GM21390 (cell line): Measurements from ENCODE around the gene GPR157.
A peak's percentile ranks its signal among the peaks of the same experiment; 100 is the strongest.
"Not testable (repeated sequence)": the region's sequence is repeated elsewhere in the genome, so short reads cannot be mapped to it uniquely, and the experiment has no call there.

Source experiments
- ATAC-seq: cut with Tn5 transposase; IDR thresholded peaks from one replicate; pipeline ENCODE4 v1.9.1; 2021; ENCODE audit not compliant: unreplicated experiment

The GPR157 gene, protein sequence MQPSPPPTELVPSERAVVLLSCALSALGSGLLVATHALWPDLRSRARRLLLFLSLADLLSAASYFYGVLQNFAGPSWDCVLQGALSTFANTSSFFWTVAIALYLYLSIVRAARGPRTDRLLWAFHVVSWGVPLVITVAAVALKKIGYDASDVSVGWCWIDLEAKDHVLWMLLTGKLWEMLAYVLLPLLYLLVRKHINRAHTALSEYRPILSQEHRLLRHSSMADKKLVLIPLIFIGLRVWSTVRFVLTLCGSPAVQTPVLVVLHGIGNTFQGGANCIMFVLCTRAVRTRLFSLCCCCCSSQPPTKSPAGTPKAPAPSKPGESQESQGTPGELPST

DNA sequence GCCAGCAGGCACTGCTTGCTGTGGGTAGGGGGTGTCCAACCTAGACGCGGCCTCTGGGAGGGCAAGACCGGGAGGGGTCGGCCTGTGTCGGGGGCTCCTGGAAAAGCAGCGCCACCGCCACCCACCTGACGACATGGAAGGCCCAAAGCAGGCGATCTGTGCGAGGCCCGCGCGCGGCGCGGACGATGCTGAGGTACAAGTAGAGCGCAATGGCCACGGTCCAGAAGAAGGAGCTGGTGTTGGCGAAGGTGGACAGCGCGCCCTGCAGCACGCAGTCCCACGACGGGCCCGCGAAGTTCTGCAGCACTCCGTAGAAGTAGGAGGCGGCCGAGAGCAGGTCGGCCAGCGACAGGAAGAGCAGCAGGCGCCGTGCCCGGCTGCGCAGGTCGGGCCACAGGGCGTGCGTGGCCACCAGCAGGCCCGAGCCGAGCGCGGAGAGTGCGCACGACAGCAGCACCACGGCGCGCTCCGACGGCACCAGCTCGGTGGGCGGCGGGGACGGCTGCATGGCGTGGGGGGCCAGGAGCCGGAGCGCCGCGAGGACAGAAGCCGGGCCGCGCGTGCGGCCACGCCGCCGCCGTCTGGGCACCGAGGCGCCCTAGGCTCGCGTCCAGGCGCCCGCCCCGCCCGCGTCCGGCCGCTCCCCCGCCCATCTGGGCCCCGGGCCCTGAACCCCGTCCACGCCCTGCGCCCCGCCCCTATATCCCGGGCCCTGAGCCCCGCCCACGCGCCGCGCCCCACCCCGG is at the start of gene GPR157:
Gene GPR157 (minus strand): TSS at position 583 of the 746 bp plus-strand sequence. CDS start 75 bp downstream, at position 508.
- peak; percentile 72 for ATAC-seq

DNA sequence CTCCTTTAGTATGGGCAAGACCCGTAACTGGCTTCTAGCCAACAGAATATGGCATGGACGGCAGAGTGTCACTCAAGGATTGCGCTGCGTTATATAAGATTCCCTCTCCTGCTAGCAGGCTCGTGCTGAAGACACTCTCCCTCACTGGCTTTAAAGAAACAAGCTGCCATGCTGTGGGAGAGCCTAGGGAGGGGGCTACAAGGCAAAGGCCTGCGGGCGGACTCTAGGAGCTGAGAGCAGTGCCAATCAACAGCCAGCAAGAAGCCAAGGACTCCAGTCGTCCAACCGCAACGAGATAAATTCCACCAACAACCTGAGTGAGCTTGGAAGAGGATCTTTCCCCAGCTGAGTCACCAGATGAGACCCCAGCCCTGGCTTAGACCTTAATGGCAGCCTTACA is 45.9 kb upstream of the GPR157 start:
- no peak for ATAC-seq

DNA sequence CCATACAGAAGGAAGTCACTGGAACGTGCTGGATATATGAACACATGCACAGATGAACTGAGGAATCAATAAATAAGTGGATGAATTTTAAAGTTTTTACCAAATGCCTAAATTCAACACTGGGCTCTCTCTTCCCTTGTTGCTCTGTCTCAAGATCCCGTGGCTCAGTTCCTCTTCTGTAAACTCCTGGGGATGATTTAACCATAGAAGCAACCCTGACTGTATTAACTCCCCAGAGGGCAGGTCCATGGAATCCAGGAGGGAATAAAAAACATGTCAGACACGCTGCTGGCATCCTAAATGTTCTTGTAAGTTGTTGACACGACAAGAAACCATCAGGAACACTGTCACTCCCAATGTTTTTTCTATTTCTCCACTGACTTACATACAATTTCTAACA is 45.3 kb upstream of the GPR157 start:
- ATAC-seq, result no peak

DNA sequence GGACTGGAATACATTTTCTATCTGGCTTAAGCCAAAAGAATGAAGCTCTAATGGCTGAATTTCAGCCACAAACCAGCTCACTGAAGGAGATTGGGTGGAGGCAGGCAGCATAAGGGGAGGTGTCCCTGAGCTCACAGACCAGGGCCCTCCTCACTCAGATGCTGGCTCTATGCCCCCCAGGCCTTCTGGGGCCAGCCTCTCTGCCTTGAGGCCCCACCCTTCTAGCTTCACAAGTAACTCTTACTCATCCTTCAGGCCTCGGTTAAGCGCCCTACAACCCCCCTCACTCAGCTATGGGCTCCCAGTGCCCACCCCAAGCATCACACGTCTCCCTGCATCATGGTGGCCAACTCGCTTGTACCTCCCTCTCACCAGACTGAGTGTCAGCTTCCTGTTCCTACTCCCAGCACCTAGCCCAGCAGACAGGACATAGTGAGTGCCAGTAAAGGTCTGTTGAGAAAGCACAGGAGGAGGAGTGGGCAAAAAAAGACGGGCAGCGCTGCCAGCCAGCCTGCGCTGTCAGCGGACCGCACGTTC is 40.8 kb upstream of the GPR157 start:
- no peak for ATAC-seq

DNA sequence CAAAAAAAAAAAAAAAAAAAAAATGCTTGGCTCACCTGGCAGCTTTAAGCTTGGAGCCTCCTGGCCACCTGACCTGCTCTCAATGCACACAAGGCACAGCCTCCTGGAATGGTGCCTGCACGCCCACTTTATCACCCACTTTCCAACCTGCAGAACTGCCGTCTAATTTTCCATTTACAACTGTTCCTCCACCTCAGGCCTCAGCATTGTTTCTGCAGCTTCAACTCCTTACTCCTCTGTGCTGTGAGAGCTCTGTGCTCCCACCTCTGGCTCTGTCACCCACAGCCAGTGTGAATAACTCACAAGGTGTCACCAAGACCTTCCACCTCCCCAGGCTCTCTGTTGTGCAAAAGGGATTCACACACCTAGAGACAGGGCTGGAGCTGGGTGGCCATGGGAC is 38.7 kb upstream of the GPR157 start:
- ATAC-seq, result no peak

DNA sequence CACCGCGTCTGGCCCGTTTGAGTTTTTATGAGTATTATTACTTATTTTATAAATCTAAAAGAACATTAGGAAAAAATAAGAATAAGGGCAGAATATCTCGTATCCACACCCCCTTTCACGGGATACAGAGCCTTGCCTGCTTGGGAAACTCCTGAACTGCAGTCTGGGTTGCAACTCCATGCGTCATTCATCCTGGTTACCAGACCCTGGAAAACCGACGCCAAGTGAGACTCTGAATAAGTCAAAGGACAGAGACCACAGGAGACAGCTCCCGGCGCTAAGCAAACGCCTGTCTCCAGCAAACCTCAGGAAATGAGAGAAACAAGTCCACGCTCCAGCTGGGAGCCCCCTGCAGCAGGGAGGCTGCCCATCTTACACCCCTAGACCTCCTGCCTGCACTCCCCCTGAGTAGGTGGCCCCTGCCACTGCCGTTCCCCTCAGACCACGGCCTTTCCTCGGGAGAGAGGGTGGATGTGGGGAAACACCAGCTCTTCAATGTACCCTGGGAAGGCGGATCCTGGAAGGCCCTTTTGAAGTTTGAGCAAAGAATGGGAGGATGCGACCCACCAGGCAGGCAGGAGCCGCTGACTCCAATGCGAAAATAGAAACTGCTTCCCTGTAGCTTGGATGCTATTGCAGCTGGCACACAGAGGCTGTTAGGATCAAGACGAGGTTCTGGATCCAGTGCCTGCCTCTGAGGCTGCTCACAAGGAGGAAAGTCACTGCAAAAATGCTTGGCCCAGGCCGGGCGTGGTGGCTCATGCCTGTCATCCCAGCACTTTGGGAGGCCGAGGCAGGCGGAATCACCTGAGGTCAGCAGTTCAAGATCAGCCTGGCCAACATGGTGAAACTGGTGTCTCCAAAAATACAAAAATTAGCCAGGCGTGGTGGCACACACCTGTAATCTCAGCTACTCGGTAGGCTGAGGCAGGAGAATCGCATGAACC is 37.7 kb upstream of the GPR157 start:
- no peak for ATAC-seq

DNA sequence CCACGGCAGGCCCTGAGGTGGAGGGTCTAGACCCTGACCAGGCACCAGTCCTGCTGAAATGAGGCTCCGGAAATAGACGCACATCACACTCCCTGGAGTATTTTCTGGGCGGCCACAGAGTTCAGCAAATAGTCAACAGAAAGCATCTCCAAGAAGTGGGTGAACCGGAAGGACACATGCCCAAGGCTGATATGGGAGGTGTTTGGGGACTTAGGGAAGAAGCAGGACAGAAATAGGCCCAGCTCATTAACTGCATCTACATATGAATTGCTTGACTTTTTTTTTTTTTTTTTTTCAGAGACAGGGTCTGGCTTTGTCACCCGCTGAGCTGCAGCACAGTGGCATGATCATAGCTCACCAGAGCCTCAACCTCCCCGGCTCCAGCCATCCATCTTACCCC is 36.5 kb upstream of the GPR157 start:
- no peak for ATAC-seq

DNA sequence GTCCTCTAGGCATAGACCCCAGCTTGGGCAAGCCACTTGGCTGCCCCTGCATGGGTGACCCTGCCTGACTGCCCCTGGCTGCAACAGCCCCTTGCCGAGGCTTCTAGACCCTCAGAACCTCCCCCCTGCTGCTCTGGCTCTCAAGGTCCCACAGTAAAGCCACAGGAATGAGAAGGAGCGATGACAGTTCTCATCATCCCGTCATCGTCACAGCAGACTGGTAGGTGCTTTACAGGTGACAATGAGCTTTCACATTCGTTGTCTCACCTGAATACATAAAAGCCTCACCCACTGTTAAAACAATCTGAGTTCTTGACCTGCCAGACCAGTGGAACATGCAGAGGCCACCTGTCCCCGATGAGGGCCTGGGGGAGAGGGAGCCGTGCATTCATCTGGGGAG is 36.0 kb upstream of the GPR157 start:
- ATAC-seq, result no peak

DNA sequence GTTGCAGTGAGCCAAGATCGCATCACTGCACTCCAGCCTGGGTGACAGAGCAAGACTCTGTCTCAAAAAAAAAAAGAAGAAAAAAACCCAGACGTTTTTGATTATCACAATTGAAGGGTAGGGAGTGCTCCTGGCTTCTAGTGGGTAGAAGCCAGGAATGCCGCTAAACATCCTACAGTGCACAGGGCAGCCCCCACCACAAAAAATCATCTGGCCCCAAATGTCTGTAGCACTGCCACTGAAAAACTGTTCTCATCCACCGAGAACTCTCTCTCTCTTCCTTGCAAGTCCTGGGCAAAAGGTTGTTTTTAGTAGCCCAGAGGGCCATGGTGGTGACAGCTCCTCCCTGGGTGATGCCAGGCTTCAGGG is 35.6 kb upstream of the GPR157 start:
- ATAC-seq, result no peak

DNA sequence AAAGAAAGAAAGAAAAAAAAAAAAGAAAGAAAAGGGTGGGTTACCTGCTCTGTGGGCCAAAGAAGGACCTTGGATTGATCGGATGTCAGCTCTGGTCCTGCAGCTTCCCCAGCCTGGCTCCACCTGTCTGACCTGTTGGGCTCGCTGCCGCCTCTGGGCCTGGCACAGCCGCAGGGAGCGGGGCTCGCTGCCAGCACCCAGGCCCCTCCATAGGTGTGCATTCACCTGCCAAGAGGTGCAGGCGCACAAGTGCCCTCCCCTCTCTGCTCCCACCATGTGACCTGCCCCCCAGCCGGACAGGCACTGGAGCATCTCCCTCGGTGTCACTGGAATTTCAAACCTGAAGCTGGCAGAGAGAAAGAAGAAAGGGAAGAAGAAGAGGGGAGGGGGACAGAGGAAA is 33.1 kb upstream of the GPR157 start:
- ATAC-seq, result no peak

DNA sequence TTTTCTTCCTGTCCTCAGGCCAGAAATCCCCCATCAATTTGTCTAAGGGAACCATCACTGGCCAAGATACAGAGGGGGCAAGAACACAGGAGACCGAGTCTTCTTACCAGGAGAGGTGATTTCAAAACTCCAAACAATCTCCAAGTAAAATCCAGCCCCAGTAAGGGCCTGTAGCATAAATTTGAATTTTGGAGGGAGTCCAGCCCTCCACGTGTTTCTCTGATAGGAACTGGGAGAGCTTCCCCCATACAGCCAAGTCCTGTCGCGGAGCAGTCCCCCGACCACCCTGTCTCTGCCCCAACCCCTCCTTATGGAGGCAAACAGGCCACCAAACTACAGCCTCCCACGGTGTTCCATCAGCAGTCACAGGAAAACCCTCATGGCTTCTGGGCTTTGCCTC is 32.4 kb upstream of the GPR157 start:
- no peak for ATAC-seq

DNA sequence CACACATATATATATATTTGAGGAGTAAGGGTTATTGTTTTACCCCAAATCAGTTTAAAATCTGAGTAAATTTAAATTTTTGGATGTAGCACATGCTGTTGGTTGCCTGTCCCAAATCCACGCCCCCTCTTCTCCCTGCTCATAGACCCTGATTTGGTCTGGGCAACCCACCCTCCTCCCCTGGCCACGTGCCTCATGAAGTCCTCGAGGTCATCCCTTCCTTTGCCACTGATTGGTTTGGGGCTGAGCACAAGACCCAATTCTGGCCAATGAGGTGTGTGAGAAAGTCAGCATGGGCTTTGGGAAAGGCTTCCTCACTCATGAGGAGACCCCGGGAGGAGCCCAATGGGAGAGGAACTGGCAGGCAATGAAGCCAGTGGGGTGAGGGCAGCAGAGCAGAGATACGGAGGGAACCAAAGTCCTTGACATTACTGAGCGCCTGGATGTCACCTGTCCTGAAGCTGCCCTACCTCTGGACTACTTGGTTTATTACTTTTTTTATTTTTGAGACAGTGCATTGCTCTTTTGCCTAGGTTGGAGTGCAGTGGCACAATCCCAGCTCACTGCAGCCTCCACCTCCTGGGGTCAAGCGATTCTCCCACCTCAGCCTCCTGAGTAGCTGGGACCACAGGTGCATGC is 31.3 kb upstream of the GPR157 start:
- no peak for ATAC-seq

DNA sequence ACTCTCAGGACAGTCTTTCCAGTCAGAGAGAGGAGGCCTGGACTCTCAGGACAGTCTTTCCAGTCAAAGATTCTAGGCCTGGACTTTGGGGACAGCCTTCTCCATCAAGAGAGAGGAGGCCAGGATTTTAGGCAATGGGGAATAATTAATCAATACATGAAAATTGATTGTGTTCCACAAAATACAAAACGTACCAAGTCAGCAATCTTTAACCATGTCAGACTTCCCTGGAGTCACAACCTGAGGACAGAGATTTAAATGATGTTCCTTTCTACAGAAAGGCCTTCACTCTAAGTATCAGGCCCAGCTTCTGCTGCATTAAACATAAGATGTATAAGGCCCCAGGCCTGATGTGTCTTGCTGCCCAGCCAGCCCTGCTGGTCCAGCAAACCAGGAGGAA is 27.0 kb upstream of the GPR157 start:
- ATAC-seq, result no peak

DNA sequence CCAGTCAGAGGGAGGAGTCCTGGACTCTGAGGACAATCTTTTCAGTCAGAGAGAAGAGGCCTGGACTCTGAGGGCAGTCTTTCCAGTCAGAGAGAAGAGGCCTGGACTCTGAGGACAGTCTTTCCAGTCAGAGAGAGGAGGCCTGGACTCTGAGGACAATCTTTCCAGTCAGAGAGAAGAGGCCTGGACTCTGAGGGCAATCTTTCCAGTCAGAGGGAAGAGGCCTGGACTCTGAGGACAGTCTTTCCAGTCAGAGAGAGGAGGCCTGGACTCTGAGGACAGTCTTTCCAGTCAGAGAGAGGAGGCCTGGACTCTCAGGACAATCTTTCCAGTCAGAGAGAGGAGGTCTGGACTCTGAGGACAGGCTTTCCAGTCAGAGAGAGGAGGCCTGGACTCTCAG is 26.5 kb upstream of the GPR157 start:
- not testable (repeated sequence) for ATAC-seq

DNA sequence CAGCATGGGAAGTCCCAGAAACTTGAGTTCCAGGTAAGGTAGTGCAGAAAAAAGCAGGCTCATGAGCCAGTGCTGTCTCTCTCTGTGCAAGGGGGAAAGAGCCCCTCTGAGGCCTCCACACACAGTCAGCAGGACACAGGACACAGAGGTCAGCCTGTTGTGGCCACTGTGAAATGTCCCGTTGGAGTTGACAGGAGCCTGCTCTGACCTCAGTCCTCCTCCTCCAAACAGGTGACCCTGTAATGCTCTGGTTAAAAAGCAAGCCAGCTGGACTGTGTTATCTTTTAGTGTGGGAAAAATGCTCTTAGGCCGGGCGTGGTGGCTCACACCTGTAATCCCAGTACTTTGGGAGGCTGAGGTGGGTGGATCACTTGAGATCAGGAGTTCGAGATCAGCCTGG is 24.2 kb upstream of the GPR157 start:
- no peak for ATAC-seq

DNA sequence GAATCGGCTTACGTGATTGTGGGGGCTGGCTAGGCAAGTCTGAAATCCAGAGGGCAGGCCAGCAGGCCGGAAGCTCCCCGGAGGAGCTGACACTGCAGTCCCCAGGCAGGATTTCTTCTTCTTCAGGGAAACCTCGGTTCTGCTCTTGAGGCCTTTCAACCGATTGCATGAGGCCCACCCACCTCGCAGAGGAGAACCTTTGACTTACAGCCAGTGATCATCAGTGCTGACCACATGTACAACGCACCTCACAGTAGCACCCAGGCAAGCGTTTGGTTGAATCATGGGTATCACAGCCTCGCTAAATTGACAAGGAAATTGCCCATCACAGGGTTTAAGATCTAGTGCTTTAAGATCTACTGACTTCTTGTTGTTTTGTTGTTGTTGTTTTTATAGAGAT is 23.6 kb upstream of the GPR157 start:
- ATAC-seq, result no peak

DNA sequence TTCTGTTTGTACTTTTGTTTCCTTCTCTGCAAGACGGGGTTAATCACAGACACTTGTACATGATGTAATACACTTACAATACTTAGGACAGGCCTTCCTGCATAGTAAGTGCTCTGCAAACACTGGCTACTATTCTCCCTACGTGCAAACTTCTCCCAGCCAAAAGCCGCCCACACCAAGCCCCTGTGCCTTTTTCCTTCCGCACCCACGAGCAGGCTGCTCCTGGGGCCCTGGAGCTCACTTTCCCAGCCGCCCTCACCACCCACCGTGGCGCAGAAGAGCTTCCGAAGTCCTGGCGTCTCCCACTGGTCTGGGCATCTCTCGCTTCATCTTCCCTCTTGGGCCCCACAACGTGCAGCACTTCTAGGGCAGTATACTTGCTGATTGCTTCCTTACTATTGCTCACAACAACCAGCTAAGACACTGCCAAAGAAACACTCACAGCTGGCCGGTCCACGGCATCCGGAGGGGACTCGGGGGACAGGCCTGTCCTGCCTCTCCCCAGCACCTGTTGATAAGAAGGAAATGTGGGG is 22.5 kb upstream of the GPR157 start:
- ATAC-seq, result no peak

DNA sequence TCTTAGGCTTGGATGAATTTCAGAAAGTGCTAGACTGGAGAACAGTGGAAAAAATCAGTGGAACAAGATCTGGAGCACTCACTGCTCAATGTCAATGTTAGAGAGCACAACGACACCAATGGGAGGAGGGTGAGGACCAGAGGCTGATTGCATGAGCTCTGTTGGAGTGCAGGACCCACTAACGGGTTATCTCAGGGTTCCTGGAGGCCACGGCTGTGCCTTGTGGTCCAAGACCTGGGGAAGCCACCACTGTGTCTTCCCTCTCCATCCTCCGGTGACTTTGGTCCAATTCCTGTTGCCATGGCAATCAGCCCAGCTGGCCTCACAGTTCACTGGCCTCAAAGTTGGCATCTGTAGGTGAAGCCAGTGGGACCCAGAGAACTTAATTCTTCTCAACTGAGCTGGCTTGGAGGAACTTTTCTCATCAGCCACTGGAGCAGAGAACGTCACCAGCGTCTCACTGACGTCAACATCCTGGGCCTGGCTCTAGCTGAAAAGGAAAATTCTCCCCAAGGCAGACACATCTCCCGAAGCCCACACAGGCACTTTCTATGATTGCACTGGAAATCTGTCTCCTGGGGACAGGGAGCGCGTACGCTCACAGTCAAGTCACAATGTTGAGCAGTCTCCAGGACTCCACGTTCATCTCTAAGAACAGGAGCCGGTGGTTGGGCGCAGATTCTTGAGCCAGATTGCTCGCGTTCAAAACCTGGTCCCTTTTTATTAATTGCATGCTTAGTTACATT is 21.9 kb upstream of the GPR157 start:
- ATAC-seq, result no peak

DNA sequence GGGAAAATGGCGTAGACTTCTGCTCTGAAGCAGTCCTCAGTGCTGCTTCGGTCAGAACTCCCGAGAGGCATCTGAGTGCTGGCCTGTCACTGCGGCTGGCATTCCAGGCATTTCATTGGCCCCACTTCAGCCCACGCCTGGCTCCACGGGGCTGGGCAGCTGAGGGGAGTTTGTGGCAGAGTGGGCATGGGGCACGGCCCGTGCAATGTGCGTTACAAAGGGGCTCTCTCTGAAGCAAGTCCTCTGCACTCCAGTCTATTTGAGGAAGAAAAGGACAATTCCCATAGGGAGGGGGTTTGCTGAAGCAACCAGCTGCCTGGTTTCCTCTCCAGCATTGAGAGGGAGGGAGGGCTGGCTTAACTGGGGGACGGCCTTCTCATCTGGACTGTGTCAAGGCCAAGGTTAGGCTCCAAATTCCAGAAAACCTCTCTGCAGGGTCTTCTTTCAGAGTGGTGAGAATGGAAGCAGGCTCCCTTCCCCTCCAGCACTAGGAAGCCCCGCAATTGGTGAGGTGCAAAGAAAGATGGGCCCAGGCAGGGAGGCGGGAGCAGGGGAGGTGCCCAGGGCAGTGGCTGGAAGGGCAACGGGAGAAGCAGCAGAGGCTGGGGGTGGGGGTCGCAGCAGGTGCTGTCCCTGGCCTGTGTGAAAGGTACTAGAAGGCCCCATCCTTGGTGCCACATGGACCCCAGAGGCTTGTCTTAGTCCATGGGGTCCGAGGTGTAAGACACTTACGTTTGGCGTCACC is 21.1 kb upstream of the GPR157 start:
- no peak for ATAC-seq
